Astrocyte (in vitro differentiated cells and primary cell): ENCODE data around the gene DGKI. TPM values are rescaled to one million over a fixed set of nuclear protein-coding genes. Genes with fewer than 3 reads are reported as not detected.

Experiments
- DNase-seq: peaks from one replicate; pipeline ENCODE4 v3.0.0-alpha.2; 2010; ENCODE audit warnings: low read depth
- FAIRE-seq: peaks from 2 replicates; lab custom pipeline; 2011; peaks lifted over from hg19 to GRCh38; lab: Jason Lieb, UNC
- H2AFZ ChIP-seq: 2 replicates; pipeline ENCODE4 v1.6.0; 2012; ENCODE audit warnings: low read depth, low read length, inconsistent platforms
- H3K27ac ChIP-seq: 2 replicates; pipeline ENCODE4 v1.5.1; 2011; ENCODE audit warnings: low read depth, low read length, inconsistent platforms
- H3K27me3 ChIP-seq: 2 replicates; pipeline ENCODE4 v1.6.0; 2011; ENCODE audit warnings: low read length, inconsistent platforms; ENCODE audit not compliant: insufficient read depth
- H3K36me3 ChIP-seq: 2 replicates; pipeline ENCODE4 v1.5.1; 2011; ENCODE audit warnings: low read length, inconsistent platforms; ENCODE audit not compliant: insufficient read depth
- H3K4me1 ChIP-seq: 2 replicates; pipeline ENCODE4 v1.5.1; 2011; ENCODE audit warnings: low read length, inconsistent platforms; ENCODE audit not compliant: insufficient read depth
- H3K4me2 ChIP-seq: 2 replicates; pipeline ENCODE4 v1.6.0; 2012; ENCODE audit warnings: low read length, inconsistent platforms
- H3K4me3 ChIP-seq: 2 replicates; pipeline ENCODE4 v1.5.1; 2011; ENCODE audit warnings: low read depth, mild to moderate bottlenecking, low read length, inconsistent platforms; ENCODE audit not compliant: insufficient read depth
- H3K79me2 ChIP-seq: 2 replicates; pipeline ENCODE4 v1.6.0; 2012; ENCODE audit warnings: mild to moderate bottlenecking, low read length, inconsistent platforms; ENCODE audit not compliant: insufficient read depth
- H3K9ac ChIP-seq: 2 replicates; pipeline ENCODE4 v1.6.0; 2012; ENCODE audit warnings: mild to moderate bottlenecking, low read length, inconsistent platforms
- H3K9me3 ChIP-seq: 2 replicates; pipeline ENCODE4 v1.5.1; 2012; ENCODE audit warnings: low read depth, mild to moderate bottlenecking, low read length, inconsistent platforms; ENCODE audit not compliant: insufficient read depth
- H4K20me1 ChIP-seq: 2 replicates; pipeline ENCODE4 v1.6.0; 2012; ENCODE audit warnings: low read length, inconsistent platforms; ENCODE audit not compliant: insufficient read depth
- H3K27ac Mint-ChIP-seq: one replicate; pipeline ENCODE4 v1.8.0; 2021; ENCODE audit warnings: mild to moderate bottlenecking, mixed read lengths; ENCODE audit not compliant: unreplicated experiment
- H3K27me3 Mint-ChIP-seq: one replicate; pipeline ENCODE4 v1.8.0; 2021; ENCODE audit warnings: low read depth, mixed read lengths; ENCODE audit not compliant: unreplicated experiment
- H3K36me3 Mint-ChIP-seq: one replicate; pipeline ENCODE4 v1.8.0; 2021; ENCODE audit warnings: low read depth, mixed read lengths; ENCODE audit not compliant: unreplicated experiment
- H3K4me1 Mint-ChIP-seq: one replicate; pipeline ENCODE4 v1.8.0; 2021; ENCODE audit warnings: low read depth, mixed read lengths; ENCODE audit not compliant: unreplicated experiment
- H3K4me3 Mint-ChIP-seq: one replicate; pipeline ENCODE4 v1.8.0; 2021; ENCODE audit warnings: mild to moderate bottlenecking, moderate library complexity, mixed read lengths; ENCODE audit not compliant: unreplicated experiment
- H3K9me3 Mint-ChIP-seq: one replicate; pipeline ENCODE4 v1.8.0; 2021; ENCODE audit warnings: mild to moderate bottlenecking, mixed read lengths; ENCODE audit not compliant: unreplicated experiment
- EZH2 ChIP-seq: IDR thresholded peaks from 2 replicates; pipeline ENCODE4 v1.6.1; 2012; ENCODE audit warnings: mild to moderate bottlenecking, low read length, inconsistent platforms; ENCODE audit not compliant: insufficient read depth
- total RNA-seq: library from RNA; stranded (reverse); gene quantifications from 2 replicates; pipeline ENCODE4 v1.2.1, GENCODE V29; 2021
- TF ChIP-seq, protein P1 (sequence below): IDR thresholded peaks from 2 replicates; pipeline ENCODE4 v1.5.1; 2011; ENCODE audit warnings: low read depth, mild to moderate bottlenecking, inconsistent platforms, low read length, moderate library complexity; ENCODE audit not compliant: insufficient read depth

DGKI gene
- total RNA-seq, 1 donor from 2014 or later = 6.3 TPM

DNA sequence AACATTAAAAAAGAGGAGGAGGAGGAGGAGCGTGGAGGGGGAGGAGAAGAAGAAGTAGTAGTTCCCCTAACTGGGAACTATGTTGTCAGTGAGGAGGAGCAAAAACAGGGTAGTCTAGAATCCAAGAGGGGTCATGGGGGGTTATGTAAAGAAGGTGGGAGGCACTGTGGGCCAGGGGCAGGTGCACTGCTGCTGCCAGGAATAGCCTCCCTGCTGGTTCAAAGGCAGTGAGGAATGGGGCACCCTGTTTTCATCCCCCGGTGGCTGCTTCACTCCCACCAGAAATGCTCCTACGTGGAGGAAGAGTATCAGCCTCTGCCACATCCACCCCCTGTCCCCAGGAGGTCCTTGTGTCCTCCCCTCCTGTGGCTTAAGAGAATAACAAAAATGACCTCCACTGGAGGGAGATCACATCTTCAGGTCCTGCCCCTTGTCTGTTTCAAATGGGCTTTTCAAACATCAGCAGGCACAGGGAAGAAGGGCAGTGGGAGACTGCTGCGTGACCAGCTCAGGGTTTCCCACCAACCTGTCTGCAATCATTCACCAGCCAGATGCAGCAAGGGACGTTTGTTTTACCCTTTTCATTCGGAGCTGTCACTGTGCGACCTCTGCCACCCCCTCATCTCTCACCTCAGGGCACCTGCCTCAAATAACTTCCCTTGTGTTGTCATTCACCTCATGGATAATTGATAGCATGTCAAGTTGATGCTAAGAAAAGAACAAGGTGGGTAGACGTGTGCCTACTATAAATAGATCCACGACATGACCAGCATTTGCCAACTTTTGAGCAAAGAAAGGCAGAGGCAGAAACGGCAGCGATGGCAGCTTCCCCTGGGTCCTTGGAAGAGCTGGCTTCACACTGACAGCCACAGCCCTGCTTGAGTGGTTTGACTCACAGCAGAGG lies 92.6 kb downstream of the DGKI start:
- Mint-ChIP-seq H3K27me3 (no peaks in the 10 kb centered on the region), H3K27ac (peak overlapping the region; percentile 20)
- H3K9ac ChIP-seq = peak overlapping the region; percentile 9

DNA sequence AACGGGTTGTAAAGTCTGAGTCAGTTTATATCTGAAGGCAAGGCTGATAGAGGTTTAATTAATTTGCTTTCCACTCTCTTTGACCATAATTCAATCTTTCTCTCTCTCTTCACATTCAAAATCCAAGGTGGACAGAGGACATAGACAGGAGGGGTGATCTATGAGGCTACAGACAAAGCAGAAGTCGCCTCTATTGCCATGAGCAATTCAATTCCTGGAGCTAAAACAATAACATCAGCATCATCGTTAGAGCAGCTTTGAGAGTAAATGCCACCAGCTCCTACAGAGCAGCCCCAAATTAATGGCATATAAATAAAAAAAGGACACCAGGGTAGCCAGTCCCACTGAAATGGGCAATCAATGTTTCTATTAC lies 93.2 kb downstream of the DGKI start:
- Histone ChIP-seq H3K4me3 (no peak overlapping the region), H3K27me3 (no peaks in the 10 kb centered on the region), H3K36me3 (no peaks in the 10 kb centered on the region), H3K27ac (no peak overlapping the region), H3K4me1 (peaks cover 21% of the 10 kb centered on the region), H3K79me2 (no peaks in the 10 kb centered on the region), H2AFZ (no peak overlapping the region), H3K9ac (no peak overlapping the region), H3K9me3 (no peaks in the 10 kb centered on the region), H4K20me1 (no peaks in the 10 kb centered on the region), H3K4me2 (peak overlapping the region; percentile 58)
- H3K27me3 Mint-ChIP-seq = no peaks in the 10 kb centered on the region
- peaks cover 39% of the 10 kb centered on the region for H3K4me1 Mint-ChIP-seq
- H3K36me3 Mint-ChIP-seq = peaks cover 2% of the 10 kb centered on the region
- peaks cover 2% of the 10 kb centered on the region for H3K9me3 Mint-ChIP-seq
- no peak for TF ChIP-seq EZH2
- TF ChIP-seq, protein P1, sequence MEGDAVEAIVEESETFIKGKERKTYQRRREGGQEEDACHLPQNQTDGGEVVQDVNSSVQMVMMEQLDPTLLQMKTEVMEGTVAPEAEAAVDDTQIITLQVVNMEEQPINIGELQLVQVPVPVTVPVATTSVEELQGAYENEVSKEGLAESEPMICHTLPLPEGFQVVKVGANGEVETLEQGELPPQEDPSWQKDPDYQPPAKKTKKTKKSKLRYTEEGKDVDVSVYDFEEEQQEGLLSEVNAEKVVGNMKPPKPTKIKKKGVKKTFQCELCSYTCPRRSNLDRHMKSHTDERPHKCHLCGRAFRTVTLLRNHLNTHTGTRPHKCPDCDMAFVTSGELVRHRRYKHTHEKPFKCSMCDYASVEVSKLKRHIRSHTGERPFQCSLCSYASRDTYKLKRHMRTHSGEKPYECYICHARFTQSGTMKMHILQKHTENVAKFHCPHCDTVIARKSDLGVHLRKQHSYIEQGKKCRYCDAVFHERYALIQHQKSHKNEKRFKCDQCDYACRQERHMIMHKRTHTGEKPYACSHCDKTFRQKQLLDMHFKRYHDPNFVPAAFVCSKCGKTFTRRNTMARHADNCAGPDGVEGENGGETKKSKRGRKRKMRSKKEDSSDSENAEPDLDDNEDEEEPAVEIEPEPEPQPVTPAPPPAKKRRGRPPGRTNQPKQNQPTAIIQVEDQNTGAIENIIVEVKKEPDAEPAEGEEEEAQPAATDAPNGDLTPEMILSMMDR = no peak
- no peak overlapping the region for H3K4me3 Mint-ChIP-seq
- H3K27ac Mint-ChIP-seq = no peak overlapping the region
- DNase-seq = no peak
- FAIRE-seq = no peak

More for the DNA sequence above, 92.6 kb downstream of the DGKI start:
- H3K4me1 Mint-ChIP-seq = peaks cover 39% of the 10 kb centered on the region
- Histone ChIP-seq H4K20me1 (no peaks in the 10 kb centered on the region), H3K27me3 (no peaks in the 10 kb centered on the region), H2AFZ (no peak overlapping the region), H3K4me2 (peak overlapping the region; percentile 58), H3K4me1 (peaks cover 21% of the 10 kb centered on the region), H3K79me2 (no peaks in the 10 kb centered on the region), H3K36me3 (no peaks in the 10 kb centered on the region), H3K9me3 (no peaks in the 10 kb centered on the region), H3K4me3 (no peak overlapping the region), H3K27ac (no peak overlapping the region)
- H3K9me3 Mint-ChIP-seq = peaks cover 2% of the 10 kb centered on the region
- DNase-seq = peak; percentile 27
- H3K36me3 Mint-ChIP-seq = peaks cover 2% of the 10 kb centered on the region
- FAIRE-seq = no peak
- no peak overlapping the region for H3K4me3 Mint-ChIP-seq
- TF ChIP-seq, protein P1 = no peak
- no peak for TF ChIP-seq EZH2

DNA sequence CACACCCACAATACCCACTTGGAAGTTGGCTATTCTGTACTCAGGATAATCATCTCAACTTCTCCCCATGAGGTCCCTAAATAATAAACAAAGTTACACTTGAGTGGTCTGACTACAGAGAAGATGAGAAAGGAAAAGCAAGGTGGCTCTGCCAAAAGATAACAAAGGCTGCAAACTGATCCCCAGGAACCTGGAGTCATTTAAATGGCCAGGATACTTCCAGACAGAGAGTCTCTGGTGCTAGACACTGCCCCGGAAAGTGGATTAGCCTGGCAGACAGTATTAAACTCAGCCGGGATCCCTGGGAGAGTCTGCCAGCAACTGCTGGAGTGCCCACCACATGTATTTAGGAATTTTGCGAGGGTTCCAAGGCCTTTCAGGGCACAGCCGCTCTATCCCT lies 93.7 kb downstream of the DGKI start:
- no peaks in the 10 kb centered on the region for H3K9me3 ChIP-seq
- no peak overlapping the region for H3K9ac ChIP-seq
- no peaks in the 10 kb centered on the region for H3K79me2 ChIP-seq
- FAIRE-seq (no peak), DNase-seq (no peak)
- H2AFZ ChIP-seq = no peak overlapping the region
- H4K20me1 ChIP-seq = no peaks in the 10 kb centered on the region
- no peak overlapping the region for H3K4me3 ChIP-seq
- no peak overlapping the region for H3K4me2 ChIP-seq
- Mint-ChIP-seq H3K9me3 (peaks cover 2% of the 10 kb centered on the region), H3K27ac (no peak overlapping the region), H3K36me3 (peaks cover 2% of the 10 kb centered on the region), H3K27me3 (no peaks in the 10 kb centered on the region), H3K4me3 (no peak overlapping the region), H3K4me1 (peaks cover 39% of the 10 kb centered on the region)
- no peaks in the 10 kb centered on the region for H3K27me3 ChIP-seq
- no peak overlapping the region for H3K27ac ChIP-seq
- H3K36me3 ChIP-seq = no peaks in the 10 kb centered on the region
- TF ChIP-seq, protein P1 = no peak
- no peak for TF ChIP-seq EZH2
- H3K4me1 ChIP-seq = peaks cover 21% of the 10 kb centered on the region
